Testis (tissue), 3 donors: ENCODE measurements around the gene OTOF. TPM values are rescaled to one million over a fixed set of nuclear protein-coding genes. Genes with fewer than 3 reads are reported as not detected.

Experiments used
- DNase-seq: peaks from one replicate; pipeline ENCODE4 v3.0.0-alpha.2; 2019
- H3K27ac ChIP-seq, 2 donors: fragments of 200-600 bp; sonication (generic); one replicate each; pipeline ENCODE4 v1.5.1; 2019
- H3K27me3 ChIP-seq: fragments of 200-600 bp; sonication (generic); one replicate; pipeline ENCODE4 v1.5.1; 2019
- H3K36me3 ChIP-seq: fragments of 200-600 bp; sonication (generic); one replicate; pipeline ENCODE4 v1.5.1; 2017; ENCODE audit warnings: low read depth; ENCODE audit errors: missing control alignments
- H3K4me1 ChIP-seq: fragments of 200-600 bp; sonication (generic); one replicate; pipeline ENCODE4 v1.5.1; 2019
- H3K4me3 ChIP-seq, 2 donors: fragments of 200-600 bp; sonication (generic); one replicate each; pipeline ENCODE4 v1.5.1; 2017 to 2019
- H3K9me3 ChIP-seq: fragments of 200-600 bp; sonication (generic); one replicate; pipeline ENCODE4 v1.5.1; 2017
- POLR2A ChIP-seq: fragments of 450-650 bp; IDR thresholded peaks from one replicate; pipeline ENCODE4 v1.6.1; 2017; ENCODE audit warnings: antibody characterized with exemption, mild to moderate bottlenecking, moderate library complexity
- WGBS, 2 donors: methylation state at CpG; one replicate each; pipeline ENCODE4 v1.1.5; 2018; 5-methylcytosine and 5-hydroxymethylcytosine counted together
- intact Hi-C: fragments of 100-400 bp; cut with DNase I; formaldehyde crosslinking; loops from one replicate; pipeline ENCODE4 v1.15.1; 2023; ENCODE audit warnings: low total_unique reads
- polyA plus RNA-seq: library from polyadenylated mRNA; stranded (reverse); fragments of 350-450 nt; fragmentation: Illumina TruSeq; extraction: RNeasy Lipid Tissue Mini Kit (QIAGEN cat#74804); gene quantifications from one replicate; pipeline ENCODE4 v1.2.3, GENCODE V29; 2014; ENCODE audit warnings: low read depth, low replicate concordance; ENCODE audit not compliant: insufficient read depth
- total RNA-seq, 2 donors: library from RNA; depleted of rRNA; stranded (reverse); fragments of >200 nt; gene quantifications; one replicate each; pipeline ENCODE4 v1.2.3, GENCODE V29; 2016
- TF ChIP-seq, protein P1 (sequence below), 3 experiments: fragments of 450-650 bp in 2 of 3; fragments of 200-600 bp in 1 of 3; sonication (generic) in 1 of 3; IDR thresholded peaks; one replicate each; pipeline ENCODE4 v1.5.1; 2016 to 2019; ENCODE audit warnings: antibody characterized with exemption in 3 of 3, mild to moderate bottlenecking in 2 of 3, moderate library complexity in 1 of 3

OTOF gene
- total and polyA plus RNA-seq, 3 donors from 2014 or later = 1.6 to 2.2 (median 1.7) TPM

DNA sequence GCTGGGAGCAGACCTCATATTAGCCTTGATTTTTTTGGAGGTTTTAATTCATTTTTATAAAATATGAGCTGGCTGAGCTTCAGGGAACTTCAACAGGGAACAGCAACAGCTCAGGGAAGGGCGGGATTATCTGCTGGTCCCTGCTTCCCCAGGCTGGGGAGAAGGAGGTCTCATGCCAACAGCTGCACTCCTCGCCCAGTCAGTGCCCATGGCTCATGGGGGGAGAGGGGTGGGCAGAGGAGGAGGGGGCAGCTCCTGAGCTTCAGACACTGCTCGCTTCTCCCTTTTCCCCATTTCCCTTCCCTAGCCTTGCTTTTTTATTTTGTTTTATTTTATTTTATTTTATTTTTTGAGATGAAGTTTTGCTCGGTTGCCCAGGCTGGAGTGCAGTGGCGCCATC, 442 bp upstream of the OTOF start:
- no peak for TF ChIP-seq POLR2A
- TF ChIP-seq, protein P1, sequence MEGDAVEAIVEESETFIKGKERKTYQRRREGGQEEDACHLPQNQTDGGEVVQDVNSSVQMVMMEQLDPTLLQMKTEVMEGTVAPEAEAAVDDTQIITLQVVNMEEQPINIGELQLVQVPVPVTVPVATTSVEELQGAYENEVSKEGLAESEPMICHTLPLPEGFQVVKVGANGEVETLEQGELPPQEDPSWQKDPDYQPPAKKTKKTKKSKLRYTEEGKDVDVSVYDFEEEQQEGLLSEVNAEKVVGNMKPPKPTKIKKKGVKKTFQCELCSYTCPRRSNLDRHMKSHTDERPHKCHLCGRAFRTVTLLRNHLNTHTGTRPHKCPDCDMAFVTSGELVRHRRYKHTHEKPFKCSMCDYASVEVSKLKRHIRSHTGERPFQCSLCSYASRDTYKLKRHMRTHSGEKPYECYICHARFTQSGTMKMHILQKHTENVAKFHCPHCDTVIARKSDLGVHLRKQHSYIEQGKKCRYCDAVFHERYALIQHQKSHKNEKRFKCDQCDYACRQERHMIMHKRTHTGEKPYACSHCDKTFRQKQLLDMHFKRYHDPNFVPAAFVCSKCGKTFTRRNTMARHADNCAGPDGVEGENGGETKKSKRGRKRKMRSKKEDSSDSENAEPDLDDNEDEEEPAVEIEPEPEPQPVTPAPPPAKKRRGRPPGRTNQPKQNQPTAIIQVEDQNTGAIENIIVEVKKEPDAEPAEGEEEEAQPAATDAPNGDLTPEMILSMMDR (IDR thresholded peaks at IDR 0.05) = no peak
- 81 to 90% methylated on average over 5 of the region's 5 CpGs for WGBS, 2 donors
- Histone ChIP-seq H3K4me1 (peaks cover 8% of the 10 kb centered on the region), H3K27ac (no peak overlapping the region), H3K27me3 (no peaks in the 10 kb centered on the region), H3K36me3 (no peaks in the 10 kb centered on the region), H3K4me3 (no peak overlapping the region), H3K9me3 (no peaks in the 10 kb centered on the region)
- intact Hi-C loops = no loop called here
- DNase-seq = no peak

DNA sequence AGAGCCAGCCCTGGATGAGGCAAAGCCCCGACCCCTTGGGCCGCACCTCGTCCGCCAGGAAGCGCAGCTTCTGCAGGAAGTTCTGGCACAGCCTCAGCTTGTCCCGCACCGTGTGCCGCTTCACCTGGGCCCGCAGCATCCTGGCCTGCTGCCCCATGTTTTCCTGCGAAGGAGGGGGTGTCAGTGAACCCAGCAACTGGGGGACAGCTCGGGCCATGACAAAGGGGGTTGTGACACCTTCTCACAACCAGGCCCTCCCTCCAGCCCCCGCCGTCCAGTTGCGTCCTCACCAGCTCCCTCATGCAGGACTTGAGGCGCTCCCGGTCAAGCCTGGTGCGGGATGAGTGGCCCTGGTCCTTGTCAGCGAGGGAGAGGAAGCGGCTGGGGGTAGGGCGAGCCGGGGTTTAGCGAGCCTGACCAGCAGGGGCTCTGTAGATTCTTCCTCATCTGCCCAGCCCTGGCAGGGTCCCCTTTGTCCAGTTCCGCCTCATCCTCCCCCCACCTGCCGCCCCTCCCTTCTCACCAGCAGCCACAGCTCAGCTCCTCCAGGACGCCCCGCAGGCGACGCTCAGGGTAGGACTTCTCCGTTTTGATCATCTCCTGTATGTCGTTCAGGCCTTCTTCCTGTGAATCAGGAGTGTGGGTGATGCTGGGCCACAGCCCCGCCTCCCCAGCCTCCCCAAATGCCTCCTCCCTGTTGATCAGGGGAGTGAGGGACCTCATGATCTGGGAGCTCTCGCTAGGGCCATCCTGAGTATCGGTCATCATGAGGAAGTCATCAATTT, 606 bp downstream of the OTOF start:
- H3K27me3 ChIP-seq = no peaks in the 10 kb centered on the region
- H3K9me3 ChIP-seq = no peaks in the 10 kb centered on the region
- TF ChIP-seq, protein P1 (IDR thresholded peaks at IDR 0.05) = no peak
- no peak for TF ChIP-seq POLR2A
- no peaks in the 10 kb centered on the region for H3K36me3 ChIP-seq
- intact Hi-C loops = no loop called here
- 90 to 92% methylated on average over 20 to 33 of the region's 33 CpGs for WGBS, 2 donors
- no peak overlapping the region for H3K4me3 ChIP-seq
- H3K27ac ChIP-seq = no peak overlapping the region
- peaks cover 6% of the 10 kb centered on the region for H3K4me1 ChIP-seq
- no peak for DNase-seq

DNA sequence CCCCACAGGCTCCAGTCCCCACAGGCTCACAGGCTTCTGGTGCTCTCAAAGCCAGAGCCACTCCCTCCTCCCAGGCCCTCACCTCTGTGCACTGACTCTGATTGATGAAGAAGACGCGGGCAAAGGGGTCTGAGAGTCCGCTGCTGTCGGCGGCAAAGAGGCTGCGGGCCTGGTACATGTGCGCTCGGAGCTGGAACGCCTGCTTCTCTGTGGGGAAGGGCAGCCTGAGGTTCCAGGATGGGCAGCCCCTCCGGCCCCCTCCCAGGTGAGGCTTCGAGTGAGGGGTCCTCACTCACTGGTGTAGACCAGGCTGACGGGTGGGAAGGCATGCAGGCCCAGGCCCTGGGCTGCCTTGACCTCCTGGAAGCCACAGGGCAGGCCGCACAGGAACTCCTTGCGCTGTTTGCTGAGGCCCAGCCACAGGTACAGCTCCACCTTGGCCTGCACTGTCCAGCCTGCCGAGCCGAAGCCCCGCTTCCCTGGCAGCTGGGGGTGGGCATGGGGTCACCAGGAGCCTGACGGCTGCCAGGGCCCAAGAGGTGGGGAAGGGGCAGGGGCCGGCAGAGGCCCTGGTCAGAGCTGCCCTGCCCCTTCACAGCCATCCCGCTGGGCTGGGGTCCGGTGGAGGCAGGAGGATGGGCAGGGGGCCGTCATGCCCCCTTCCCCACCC, 2.0 kb downstream of the OTOF start:
- intact Hi-C loops = no loop called here
- no peak for DNase-seq
- peaks cover 3% of the 10 kb centered on the region for H3K4me1 ChIP-seq
- no peak overlapping the region for H3K4me3 ChIP-seq
- no peaks in the 10 kb centered on the region for H3K27me3 ChIP-seq
- no peaks in the 10 kb centered on the region for H3K9me3 ChIP-seq
- WGBS, 2 donors = 90 to 92% methylated on average over 5 to 22 of the region's 22 CpGs
- no peak overlapping the region for H3K27ac ChIP-seq
- TF ChIP-seq, protein P1 (IDR thresholded peaks at IDR 0.05) = no peak
- TF ChIP-seq POLR2A = no peak
- H3K36me3 ChIP-seq = no peaks in the 10 kb centered on the region

DNA sequence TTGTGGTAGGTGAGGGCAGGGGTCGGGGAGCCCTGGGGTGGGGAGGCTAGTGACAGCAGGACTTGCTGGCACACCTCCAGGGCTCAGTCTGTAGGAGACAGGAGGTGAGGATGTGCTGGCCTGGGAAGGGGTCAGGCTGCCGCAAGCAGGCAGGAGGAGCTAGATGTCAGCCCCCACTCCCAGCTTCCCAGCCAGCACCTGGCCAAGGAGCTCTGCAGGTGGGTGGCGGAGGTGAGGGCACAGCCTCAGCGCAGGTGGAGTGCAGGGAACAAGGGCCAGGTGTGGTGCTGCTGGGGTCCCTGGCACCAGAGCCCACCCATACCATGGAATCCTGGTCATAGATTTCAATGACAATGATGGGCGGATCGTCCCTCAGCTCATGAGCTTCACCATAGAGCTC, 2.9 kb downstream of the OTOF start:
- 98 to 100% methylated on average over 3 to 5 of the region's 6 CpGs for WGBS, 2 donors
- no peak for DNase-seq
- H3K4me3 ChIP-seq = no peak overlapping the region
- intact Hi-C loops = no loop called here
- H3K36me3 ChIP-seq = no peaks in the 10 kb centered on the region
- no peaks in the 10 kb centered on the region for H3K27me3 ChIP-seq
- no peak overlapping the region for H3K27ac ChIP-seq
- H3K4me1 ChIP-seq = no peaks in the 10 kb centered on the region
- H3K9me3 ChIP-seq = no peaks in the 10 kb centered on the region
- no peak for TF ChIP-seq POLR2A

DNA sequence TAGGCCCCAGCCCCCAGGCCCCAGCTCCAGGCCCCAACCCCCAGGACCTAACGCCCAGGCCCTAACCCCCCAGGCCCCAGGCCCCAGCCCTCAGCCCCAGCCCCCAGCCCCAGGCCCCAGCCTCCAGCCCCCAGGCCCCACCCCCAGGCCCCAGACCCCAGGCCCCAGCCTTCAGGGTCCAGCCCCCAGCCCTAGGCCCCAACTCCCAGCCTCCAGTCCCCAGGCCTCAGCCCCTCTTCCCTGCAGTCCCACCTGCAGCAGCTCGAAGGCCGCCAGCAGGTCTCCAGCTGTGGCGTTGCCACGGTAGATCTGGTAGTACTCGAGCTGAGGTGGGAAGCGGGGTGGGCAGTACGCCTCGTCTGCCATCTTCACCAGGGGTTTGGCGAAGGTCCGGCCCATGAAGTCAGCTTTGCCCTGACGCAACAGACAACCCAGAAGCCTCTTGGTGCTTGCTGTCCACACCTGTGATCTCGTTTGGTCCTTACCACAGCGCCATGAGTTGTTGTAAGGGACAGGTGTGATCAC, 3.6 kb downstream of the OTOF start:
- WGBS, 2 donors = 95% methylated on average over 13 to 14 of the region's 14 CpGs
- H3K27ac ChIP-seq = no peak overlapping the region
- intact Hi-C loops = no loop called here
- no peaks in the 10 kb centered on the region for H3K27me3 ChIP-seq
- H3K4me3 ChIP-seq = no peak overlapping the region
- TF ChIP-seq POLR2A = no peak
- TF ChIP-seq, protein P1 (IDR thresholded peaks at IDR 0.05) = no peak
- H3K36me3 ChIP-seq = no peaks in the 10 kb centered on the region
- H3K4me1 ChIP-seq = no peaks in the 10 kb centered on the region
- no peak for DNase-seq
- no peaks in the 10 kb centered on the region for H3K9me3 ChIP-seq
